Right atrium auricular region (tissue), 2 donors: ENCODE measurements around the gene VPS37B. TPM values are rescaled to one million over a fixed set of nuclear protein-coding genes. Genes with fewer than 3 reads are reported as not detected.

Source experiments
- DNase-seq: peaks from one replicate; pipeline ENCODE4 v3.0.0-alpha.2; 2019; ENCODE audit warnings: low spot score
- H3K27ac ChIP-seq, 2 donors: fragments of 200-600 bp; sonication (generic); 1 replicate in 1 of 2; 2 replicates in 1 of 2; pipeline ENCODE4 v1.5.1; 2016 to 2019
- H3K27me3 ChIP-seq, 2 donors: fragments of 200-600 bp; sonication (generic); one replicate each; pipeline versions ENCODE4 v1.5.1 to v1.6.0; 2017 to 2019
- H3K36me3 ChIP-seq: fragments of 200-600 bp; sonication (generic); one replicate; pipeline ENCODE4 v1.5.1; 2016
- H3K4me1 ChIP-seq, 2 donors: fragments of 200-600 bp; sonication (generic); one replicate each; pipeline versions ENCODE4 v1.5.1 to v1.6.0; 2017 to 2019
- H3K4me3 ChIP-seq, 2 donors: fragments of 200-600 bp; sonication (generic); 1 replicate in 1 of 2; 2 replicates in 1 of 2; pipeline ENCODE4 v1.5.1; 2017 to 2019; ENCODE audit warnings: mild to moderate bottlenecking in 1 of 2, moderate library complexity in 1 of 2
- H3K9me3 ChIP-seq, 2 donors: fragments of 200-600 bp; sonication (generic); one replicate each; pipeline ENCODE4 v1.5.1; 2019
- total RNA-seq, 2 donors: library from RNA; depleted of rRNA; stranded (reverse); fragments of >200 nt; gene quantifications; one replicate each; pipeline ENCODE4 v1.1.0, GENCODE V29; 2016
- TF ChIP-seq, protein P1 (sequence below), 2 donors: fragments of 200-600 bp; sonication (generic); IDR thresholded peaks; one replicate each; pipeline ENCODE4 v1.5.1; 2019; ENCODE audit warnings: antibody characterized with exemption in 2 of 2

VPS37B gene
- total RNA-seq, 2 donors from 2014 or later, result 28.5 to 41.1 TPM

GRCh38 chr12:122846622-122847515 is 49.1 kb downstream of the VPS37B start:
- no peak for DNase-seq
- Histone ChIP-seq H3K4me1 (peaks cover 0 to 80% of the 10 kb centered on the region in 2 donors), H3K9me3 (no peaks in the 10 kb centered on the region), H3K27me3 (no peaks in the 10 kb centered on the region), H3K4me3 (no peak overlapping the region), H3K27ac (peak overlapping the region in 1 of 2 donors; percentile 16), H3K36me3 (no peaks in the 10 kb centered on the region)
- TF ChIP-seq, protein P1, sequence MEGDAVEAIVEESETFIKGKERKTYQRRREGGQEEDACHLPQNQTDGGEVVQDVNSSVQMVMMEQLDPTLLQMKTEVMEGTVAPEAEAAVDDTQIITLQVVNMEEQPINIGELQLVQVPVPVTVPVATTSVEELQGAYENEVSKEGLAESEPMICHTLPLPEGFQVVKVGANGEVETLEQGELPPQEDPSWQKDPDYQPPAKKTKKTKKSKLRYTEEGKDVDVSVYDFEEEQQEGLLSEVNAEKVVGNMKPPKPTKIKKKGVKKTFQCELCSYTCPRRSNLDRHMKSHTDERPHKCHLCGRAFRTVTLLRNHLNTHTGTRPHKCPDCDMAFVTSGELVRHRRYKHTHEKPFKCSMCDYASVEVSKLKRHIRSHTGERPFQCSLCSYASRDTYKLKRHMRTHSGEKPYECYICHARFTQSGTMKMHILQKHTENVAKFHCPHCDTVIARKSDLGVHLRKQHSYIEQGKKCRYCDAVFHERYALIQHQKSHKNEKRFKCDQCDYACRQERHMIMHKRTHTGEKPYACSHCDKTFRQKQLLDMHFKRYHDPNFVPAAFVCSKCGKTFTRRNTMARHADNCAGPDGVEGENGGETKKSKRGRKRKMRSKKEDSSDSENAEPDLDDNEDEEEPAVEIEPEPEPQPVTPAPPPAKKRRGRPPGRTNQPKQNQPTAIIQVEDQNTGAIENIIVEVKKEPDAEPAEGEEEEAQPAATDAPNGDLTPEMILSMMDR (IDR thresholded peaks at IDR 0.05), result no peak

DNA sequence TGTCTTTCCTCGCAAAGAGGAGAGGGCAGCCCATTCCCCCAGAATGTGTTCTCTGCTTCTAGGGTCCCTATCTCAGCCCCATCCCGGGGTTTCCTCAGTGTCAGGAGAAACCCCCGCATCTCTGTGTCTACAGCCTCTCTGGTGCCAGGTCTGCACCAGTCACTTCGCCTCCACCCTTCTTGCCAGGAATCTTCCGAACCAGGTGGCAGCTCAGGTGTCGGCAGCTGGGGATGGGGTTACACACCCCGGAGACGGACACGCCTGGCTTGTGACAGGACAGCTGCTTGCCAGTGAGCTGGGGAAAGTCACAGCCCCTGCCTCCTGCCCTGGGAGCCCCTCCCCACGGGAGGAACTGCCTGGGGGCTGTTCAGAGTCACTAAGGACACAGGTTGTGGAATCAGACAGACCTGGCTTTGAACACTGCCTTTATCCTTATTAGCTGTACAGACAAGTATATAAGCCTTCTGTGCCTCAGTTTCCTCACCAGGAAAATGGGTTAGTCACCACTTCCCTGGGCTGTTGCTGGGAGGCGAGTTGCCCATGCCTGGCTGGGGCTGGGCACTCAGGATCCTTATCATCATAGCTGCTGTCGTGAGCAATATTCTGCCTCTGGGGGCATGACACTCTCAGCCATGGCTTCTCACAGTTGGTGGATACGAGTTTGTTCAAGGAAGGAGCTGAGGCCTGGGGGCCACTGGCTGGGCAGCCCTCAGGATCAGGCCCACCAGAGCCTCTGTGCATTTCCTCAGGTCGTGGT is 49.9 kb downstream of the VPS37B start:
- no peaks in the 10 kb centered on the region for H3K27me3 ChIP-seq
- no peaks in the 10 kb centered on the region for H3K36me3 ChIP-seq
- H3K9me3 ChIP-seq, result no peaks in the 10 kb centered on the region
- H3K4me3 ChIP-seq, result no peak overlapping the region
- TF ChIP-seq, protein P1 (IDR thresholded peaks at IDR 0.05), result no peak
- peak overlapping the region in 1 of 2 donors; percentile 87 for H3K27ac ChIP-seq
- no peak for DNase-seq
- H3K4me1 ChIP-seq, result peaks cover 0 to 80% of the 10 kb centered on the region in 2 donors

DNA sequence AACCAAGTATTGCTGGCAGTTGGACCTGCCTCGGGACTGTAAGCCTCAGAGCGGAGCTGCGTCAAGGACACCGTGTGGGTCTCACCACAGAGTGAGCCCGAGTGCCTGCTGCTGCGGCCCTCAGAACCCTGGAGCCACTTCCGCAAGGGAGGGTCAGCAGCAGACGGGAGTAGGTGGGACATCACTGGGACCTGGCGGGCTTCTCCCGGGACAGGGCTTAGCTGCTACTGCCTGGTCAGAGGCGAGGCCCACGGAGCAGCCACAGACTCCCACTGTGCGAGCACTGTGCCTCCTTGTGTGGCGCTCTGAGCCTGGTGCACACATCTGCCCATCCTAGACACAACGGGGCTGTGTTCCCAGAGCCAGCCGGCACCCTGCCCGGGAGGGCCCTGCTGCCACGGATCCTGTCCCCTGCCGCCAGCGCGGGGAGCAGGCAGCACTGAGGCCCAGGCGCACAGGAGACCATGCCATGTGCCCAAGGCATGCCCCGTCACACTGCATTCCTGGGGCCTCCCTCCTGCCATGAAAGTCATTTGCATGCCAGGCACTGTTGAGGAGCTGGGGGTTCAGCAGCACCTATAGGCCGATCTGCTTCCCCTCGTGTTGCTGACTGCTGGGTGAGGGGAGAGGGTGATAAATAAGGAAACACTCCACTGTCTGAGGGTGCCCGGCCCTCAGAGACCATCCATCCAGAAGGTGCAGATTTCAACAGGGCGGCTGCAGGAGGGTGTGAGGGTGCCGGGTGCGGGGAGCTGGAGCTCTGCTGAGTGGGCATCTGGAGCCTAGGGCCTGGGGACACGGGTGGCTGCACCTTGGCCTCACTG is 50.7 kb downstream of the VPS37B start:
- H3K4me1 ChIP-seq, result peaks cover 0 to 83% of the 10 kb centered on the region in 2 donors
- no peaks in the 10 kb centered on the region for H3K36me3 ChIP-seq
- H3K27ac ChIP-seq, result peak overlapping the region; percentile 87 to 94
- no peaks in the 10 kb centered on the region for H3K9me3 ChIP-seq
- no peak overlapping the region for H3K4me3 ChIP-seq
- no peak for DNase-seq
- TF ChIP-seq, protein P1 (IDR thresholded peaks at IDR 0.05), result no peak
- H3K27me3 ChIP-seq, result no peaks in the 10 kb centered on the region

- TF ChIP-seq, protein P1 (IDR thresholded peaks at IDR 0.05), result no peak
- H3K36me3 ChIP-seq, result no peaks in the 10 kb centered on the region
- H3K27ac ChIP-seq, result peak overlapping the region; percentile 87 to 94
- no peaks in the 10 kb centered on the region for H3K27me3 ChIP-seq
- DNase-seq, result no peak
- H3K4me3 ChIP-seq, result no peak overlapping the region
- H3K9me3 ChIP-seq, result no peaks in the 10 kb centered on the region
- H3K4me1 ChIP-seq, result peaks cover 0 to 81% of the 10 kb centered on the region in 2 donors
Observed at GRCh38 chr12:122844366-122844971, 51.5 kb downstream of the VPS37B start.

GRCh38 chr12:122843455-122843854 is 52.5 kb downstream of the VPS37B start:
- Histone ChIP-seq H3K4me3 (no peak overlapping the region), H3K27ac (peak overlapping the region; percentile 87 to 94), H3K27me3 (no peaks in the 10 kb centered on the region), H3K4me1 (peaks cover 0 to 71% of the 10 kb centered on the region in 2 donors), H3K36me3 (no peaks in the 10 kb centered on the region), H3K9me3 (no peaks in the 10 kb centered on the region)
- DNase-seq, result no peak
- TF ChIP-seq, protein P1 (IDR thresholded peaks at IDR 0.05), result no peak
